GM23248 (cell line): Measurements from ENCODE around the gene BEND2. TPM values are rescaled to one million over a fixed set of nuclear protein-coding genes. Genes with fewer than 3 reads are reported as not detected.
A peak's percentile ranks its signal among the peaks of the same experiment; 100 is the strongest.

Experiments
- DNase-seq: peaks from one replicate; pipeline ENCODE4 v3.0.0-alpha.2; 2015
- H2AFZ ChIP-seq: fragments of 200-600 bp; sonication (generic); 2 replicates; pipeline ENCODE4 v1.6.1; 2016; ENCODE audit warnings: antibody characterized with exemption
- H3F3A ChIP-seq: fragments of 200-600 bp; sonication (generic); 2 replicates; pipeline ENCODE4 v1.6.1; 2016; ENCODE audit warnings: mild to moderate bottlenecking, antibody characterized with exemption, mixed run types; ENCODE audit not compliant: insufficient read depth
- H3K27ac ChIP-seq: fragments of 200-600 bp; sonication (generic); 2 replicates; pipeline ENCODE4 v1.5.1; 2016; ENCODE audit warnings: mild to moderate bottlenecking
- H3K27me3 ChIP-seq: fragments of 200-600 bp; sonication (generic); replicated peaks from 2 replicates; pipeline ENCODE4 v1.6.1; 2016; ENCODE audit warnings: mild to moderate bottlenecking; ENCODE audit not compliant: insufficient read depth
- H3K36me3 ChIP-seq: fragments of 200-600 bp; sonication (generic); 2 replicates; pipeline ENCODE4 v1.6.1; 2016; ENCODE audit warnings: low read depth, mild to moderate bottlenecking
- H3K4me1 ChIP-seq: fragments of 200-600 bp; sonication (generic); 2 replicates; pipeline ENCODE4 v1.6.1; 2016; ENCODE audit warnings: mild to moderate bottlenecking; ENCODE audit not compliant: insufficient read depth
- H3K4me2 ChIP-seq: fragments of 200-600 bp; sonication (generic); one replicate; pipeline ENCODE4 v1.6.1; 2016; ENCODE audit warnings: mild to moderate bottlenecking; ENCODE audit not compliant: unreplicated experiment
- H3K4me3 ChIP-seq: fragments of 200-600 bp; sonication (generic); 2 replicates; pipeline ENCODE4 v1.5.1; 2016; ENCODE audit warnings: mild to moderate bottlenecking
- H3K79me2 ChIP-seq: fragments of 200-600 bp; sonication (generic); 2 replicates; pipeline ENCODE4 v1.6.1; 2016; ENCODE audit warnings: mild to moderate bottlenecking; ENCODE audit not compliant: insufficient read depth
- H3K9ac ChIP-seq: fragments of 200-600 bp; sonication (generic); 2 replicates; pipeline ENCODE4 v1.6.1; 2016; ENCODE audit warnings: mild to moderate bottlenecking
- H3K9me2 ChIP-seq: fragments of 200-600 bp; sonication (generic); 2 replicates; pipeline ENCODE4 v1.6.1; 2016; ENCODE audit warnings: mixed run types, mild to moderate bottlenecking, moderate library complexity; ENCODE audit not compliant: insufficient read depth
- H3K9me3 ChIP-seq: fragments of 200-600 bp; sonication (generic); one replicate; pipeline ENCODE4 v1.6.1; 2017; ENCODE audit warnings: low read depth
- H4K20me1 ChIP-seq: fragments of 200-600 bp; sonication (generic); 2 replicates; pipeline ENCODE4 v1.6.0; 2016; ENCODE audit not compliant: insufficient read depth
- EZH2 ChIP-seq: fragments of 200-600 bp; sonication (generic); IDR thresholded peaks from 2 replicates; pipeline ENCODE4 v1.6.1; 2018; ENCODE audit warnings: antibody characterized with exemption, mild to moderate bottlenecking; ENCODE audit not compliant: insufficient read depth, poor library complexity, severe bottlenecking
- EZH2phosphoT487 ChIP-seq: fragments of 200-600 bp; sonication (generic); IDR thresholded peaks from 2 replicates; pipeline ENCODE4 v1.6.1; 2018; ENCODE audit warnings: antibody characterized with exemption, moderate library complexity, mild to moderate bottlenecking, low read depth; ENCODE audit not compliant: insufficient read depth
- WGBS, 2 experiments: methylation state at CpG; one replicate each; pipeline ENCODE4 v1.1.6; 2015 to 2017; ENCODE audit warnings: low lambda C conversion rate in 2 of 2, low coverage in 1 of 2; ENCODE audit errors: missing lambda C conversion rate in 2 of 2; 5-methylcytosine and 5-hydroxymethylcytosine counted together
- in situ Hi-C: fragments of 300-500 bp; cut with MboI; formaldehyde crosslinking; loops from 2 replicates; pipeline ENCODE4 v1.15.0; 2020
- polyA plus RNA-seq: library from polyadenylated mRNA; unstranded; fragments of >200 nt; fragmentation: Nextera tagmentation; extraction: Ambion mirVana; gene quantifications from 2 replicates; pipeline ENCODE4 v1.2.1, GENCODE V29; 2016
- total RNA-seq: library from RNA; depleted of rRNA; stranded (reverse); fragments of >200 nt; shearing (Covaris generic); gene quantifications from 2 replicates; pipeline ENCODE4 v1.2.3, GENCODE V29; 2014

BEND2 gene
- total and polyA plus RNA-seq, 2 experiments from 2014 or later: not detected

GRCh38 chrX:18151649-18152048, 69.0 kb downstream of the BEND2 start:
- in situ Hi-C loops: no loop called here
- Histone ChIP-seq H3K79me2 (no peaks in the 10 kb centered on the region), H3K9ac (no peak overlapping the region), H4K20me1 (no peaks in the 10 kb centered on the region), H3K4me2 (no peak overlapping the region), H3K36me3 (no peaks in the 10 kb centered on the region), H3K9me2 (no peaks in the 10 kb centered on the region), H3K27ac (no peak overlapping the region), H3K4me3 (no peak overlapping the region), H3K9me3 (no peaks in the 10 kb centered on the region), H2AFZ (no peak overlapping the region), H3F3A (no peaks in the 10 kb centered on the region), H3K4me1 (no peaks in the 10 kb centered on the region), H3K27me3 (no peaks in the 10 kb centered on the region)
- TF ChIP-seq EZH2phosphoT487 (no peak), EZH2 (no peak)
- 0% methylated on average over 1 of the region's 1 CpG for WGBS, 2 experiments
- no peak for DNase-seq

- DNase-seq: no peak
- 44 to 48% methylated on average over 5 of the region's 5 CpGs for WGBS, 2 experiments
- Histone ChIP-seq H3K9ac (no peak overlapping the region), H3K9me3 (no peaks in the 10 kb centered on the region), H3F3A (no peaks in the 10 kb centered on the region), H3K79me2 (no peaks in the 10 kb centered on the region), H3K27me3 (no peaks in the 10 kb centered on the region), H3K36me3 (no peaks in the 10 kb centered on the region), H2AFZ (no peak overlapping the region), H3K4me2 (no peak overlapping the region), H3K27ac (no peak overlapping the region), H4K20me1 (no peaks in the 10 kb centered on the region), H3K4me3 (no peak overlapping the region), H3K9me2 (no peaks in the 10 kb centered on the region), H3K4me1 (no peaks in the 10 kb centered on the region)
- in situ Hi-C loops: no loop called here
- no peak for TF ChIP-seq EZH2
Observed at GRCh38 chrX:18151157-18151556, 69.5 kb downstream of the BEND2 start.

- Histone ChIP-seq H3K9ac (no peak overlapping the region), H3K79me2 (no peaks in the 10 kb centered on the region), H3K4me1 (no peaks in the 10 kb centered on the region), H3K9me3 (no peaks in the 10 kb centered on the region), H3K9me2 (no peaks in the 10 kb centered on the region), H3K4me3 (no peak overlapping the region), H3K27me3 (no peaks in the 10 kb centered on the region), H3F3A (no peaks in the 10 kb centered on the region), H3K36me3 (no peaks in the 10 kb centered on the region), H2AFZ (no peak overlapping the region), H3K4me2 (no peak overlapping the region), H3K27ac (no peak overlapping the region), H4K20me1 (no peaks in the 10 kb centered on the region)
- no peak for DNase-seq
- in situ Hi-C loops: no loop called here
- TF ChIP-seq EZH2phosphoT487 (no peak), EZH2 (no peak)
Observed at GRCh38 chrX:18149454-18149853, 71.2 kb downstream of the BEND2 start.

GRCh38 chrX:18146954-18147353, 73.7 kb downstream of the BEND2 start:
- whole genome bisulfite sequencing, 2 experiments: 12 to 14% methylated on average over 6 of the region's 6 CpGs
- in situ Hi-C loops: no loop called here
- no peak overlapping the region for H3K27ac ChIP-seq
- no peaks in the 10 kb centered on the region for H3K36me3 ChIP-seq
- H3K27me3 ChIP-seq: no peaks in the 10 kb centered on the region
- H3K4me3 ChIP-seq: no peak overlapping the region
- H3K9me3 ChIP-seq: no peaks in the 10 kb centered on the region
- no peak overlapping the region for H3K4me2 ChIP-seq
- no peaks in the 10 kb centered on the region for H3K4me1 ChIP-seq
- no peaks in the 10 kb centered on the region for H3K9me2 ChIP-seq
- TF ChIP-seq EZH2 (no peak), EZH2phosphoT487 (no peak)
- H3K9ac ChIP-seq: no peak overlapping the region
- no peaks in the 10 kb centered on the region for H4K20me1 ChIP-seq
- DNase-seq: peak; percentile 29
- no peaks in the 10 kb centered on the region for H3F3A ChIP-seq
- no peaks in the 10 kb centered on the region for H3K79me2 ChIP-seq
- H2AFZ ChIP-seq: no peak overlapping the region

GRCh38 chrX:18146009-18146408, 74.7 kb downstream of the BEND2 start:
- in situ Hi-C loops: no loop called here
- Histone ChIP-seq H3K4me3 (no peak overlapping the region), H3K36me3 (no peaks in the 10 kb centered on the region), H3K4me1 (no peaks in the 10 kb centered on the region), H4K20me1 (no peaks in the 10 kb centered on the region), H3K27me3 (no peaks in the 10 kb centered on the region), H3F3A (no peaks in the 10 kb centered on the region), H3K9me3 (no peaks in the 10 kb centered on the region), H2AFZ (no peak overlapping the region), H3K9me2 (no peaks in the 10 kb centered on the region), H3K27ac (no peak overlapping the region), H3K9ac (no peak overlapping the region), H3K79me2 (no peaks in the 10 kb centered on the region), H3K4me2 (no peak overlapping the region)
- DNase-seq: no peak
- WGBS, 2 experiments: 17 to 25% methylated on average over 2 of the region's 2 CpGs
- TF ChIP-seq EZH2phosphoT487 (no peak), EZH2 (no peak)
